IMR-90 (cell line): Measurements from ENCODE around the gene GRIK3. TPM values are rescaled to one million over a fixed set of nuclear protein-coding genes. Genes with fewer than 3 reads are reported as not detected.

Experiments
- ATAC-seq: fragments of 200-7000 bp; cut with Tn5 transposase; 2 replicates; pipeline ENCODE4 v1.9.1; 2020; ENCODE audit warnings: low read depth, mild to moderate bottlenecking, moderate library complexity
- BruUV-seq: library from RNA; stranded (reverse); fragments of 400-500 nt; replicated peaks from 2 replicates; lab custom pipeline; 2021; lab: Mats Ljungman, UMichigan
- CTCF ChIA-PET: fragments of 300-600 bp; formaldehyde crosslinking; extraction: SDS; loops from one replicate; lab custom pipeline; 2021; ENCODE audit warnings: antibody characterized with exemption; lab: Yijun Ruan, JAX
- POLR2A ChIA-PET: fragments of 300-600 bp; sonication (Branson Sonifier 250); formaldehyde crosslinking; loops from one replicate; lab custom pipeline; 2022; ENCODE audit warnings: antibody characterized with exemption; ENCODE audit not compliant: unreplicated experiment; lab: Charles Lee
- DNase-seq: peaks from one replicate; pipeline ENCODE4 v3.0.0; 2013
- H2AFZ ChIP-seq: replicated peaks from 2 replicates; pipeline ENCODE3; 2013; ENCODE audit warnings: low read length, mild to moderate bottlenecking; ENCODE audit not compliant: poor library complexity
- H2AK5ac ChIP-seq: 2 replicates; pipeline ENCODE4 v1.6.1; 2013; ENCODE audit warnings: low read depth, low read length, inconsistent platforms
- H2AK9ac ChIP-seq: replicated peaks from 2 replicates; pipeline ENCODE3; 2013; ENCODE audit warnings: mild to moderate bottlenecking, low read depth, low read length, moderate library complexity; ENCODE audit not compliant: poor library complexity
- H2BK120ac ChIP-seq: 2 replicates; pipeline ENCODE4 v1.6.1; 2013; ENCODE audit warnings: low read depth, low read length, inconsistent platforms
- H2BK15ac ChIP-seq: 3 replicates; pipeline ENCODE4 v1.6.1; 2013; ENCODE audit warnings: low read depth, low read length, inconsistent platforms
- H2BK20ac ChIP-seq: 2 replicates; pipeline ENCODE4 v1.6.1; 2013; ENCODE audit warnings: low read depth, mild to moderate bottlenecking, inconsistent platforms, low read length, moderate library complexity
- H2BK5ac ChIP-seq: 2 replicates; pipeline ENCODE4 v1.6.1; 2013; ENCODE audit warnings: mild to moderate bottlenecking, low read depth, low read length, inconsistent platforms; ENCODE audit not compliant: poor library complexity, severe bottlenecking
- H3K14ac ChIP-seq: replicated peaks from 2 replicates; pipeline ENCODE4 v1.6.1; 2013; ENCODE audit warnings: low read depth, low read length, inconsistent platforms
- H3K18ac ChIP-seq: 2 replicates; pipeline ENCODE4 v1.6.1; 2013; ENCODE audit warnings: low read depth, low read length, control low read depth
- H3K23ac ChIP-seq: 2 replicates; pipeline ENCODE4 v1.6.1; 2013; ENCODE audit warnings: low read depth, low read length, inconsistent platforms
- H3K27ac ChIP-seq: 2 replicates; pipeline ENCODE4 v1.5.1; 2013; ENCODE audit warnings: mild to moderate bottlenecking, control low read depth, low read length; ENCODE audit not compliant: insufficient read depth
- H3K27me3 ChIP-seq: 2 replicates; pipeline ENCODE4 v1.6.1; 2013; ENCODE audit warnings: low read length; ENCODE audit not compliant: control insufficient read depth, insufficient read depth
- H3K36me3 ChIP-seq: 2 replicates; pipeline ENCODE4 v1.6.1; 2013; ENCODE audit warnings: low read length, mixed read lengths; ENCODE audit not compliant: control insufficient read depth, insufficient read depth
- H3K4ac ChIP-seq: 2 replicates; pipeline ENCODE4 v1.6.1; 2013; ENCODE audit warnings: low read depth, low read length, inconsistent platforms
- H3K4me1 ChIP-seq: 2 replicates; pipeline ENCODE4 v1.6.1; 2013; ENCODE audit warnings: low read length, mixed read lengths; ENCODE audit not compliant: control insufficient read depth, insufficient read depth
- H3K4me2 ChIP-seq: 2 replicates; pipeline ENCODE4 v1.6.1; 2013; ENCODE audit warnings: low read depth, mild to moderate bottlenecking, control low read depth, low read length, moderate library complexity
- H3K4me3 ChIP-seq: 2 replicates; pipeline ENCODE4 v1.5.1; 2013; ENCODE audit warnings: low read depth, mild to moderate bottlenecking, control low read depth, low read length, moderate library complexity; ENCODE audit not compliant: insufficient read depth
- H3K56ac ChIP-seq: 2 replicates; pipeline ENCODE4 v1.6.1; 2013; ENCODE audit warnings: low read length, inconsistent platforms; ENCODE audit not compliant: insufficient read depth; ENCODE audit errors: extremely low read depth
- H3K79me1 ChIP-seq, 2 experiments: 2 replicates each; pipeline ENCODE4 v1.6.1; 2013; ENCODE audit warnings: low read length in 2 of 2, inconsistent platforms in 1 of 2, low read depth in 1 of 2
- H3K9ac ChIP-seq: 2 replicates; pipeline ENCODE4 v1.6.1; 2013; ENCODE audit warnings: low read depth, low read length, control low read depth
- H3K9me1 ChIP-seq: 2 replicates; pipeline ENCODE4 v1.6.1; 2013; ENCODE audit warnings: low read length, inconsistent platforms; ENCODE audit not compliant: insufficient read depth
- H3K9me3 ChIP-seq: 2 replicates; pipeline ENCODE4 v1.6.1; 2013; ENCODE audit warnings: low read length; ENCODE audit not compliant: control insufficient read depth, insufficient read depth
- H4K20me1 ChIP-seq: 2 replicates; pipeline ENCODE4 v1.6.1; 2013; ENCODE audit warnings: low read length, inconsistent platforms; ENCODE audit not compliant: insufficient read depth
- H4K5ac ChIP-seq: 2 replicates; pipeline ENCODE4 v1.6.1; 2013; ENCODE audit warnings: mild to moderate bottlenecking, low read depth, low read length, control low read depth
- H4K8ac ChIP-seq, 2 experiments: 2 replicates each; pipeline ENCODE4 v1.6.1; 2013; ENCODE audit warnings: low read depth in 2 of 2, low read length in 2 of 2, control low read depth in 1 of 2, inconsistent platforms in 1 of 2
- H4K91ac ChIP-seq: 2 replicates; pipeline ENCODE4 v1.6.1; 2013; ENCODE audit warnings: low read depth, low read length, inconsistent platforms; ENCODE audit not compliant: insufficient read depth
- BHLHE40 ChIP-seq: fragments of 150-350 bp; IDR thresholded peaks from 2 replicates; pipeline ENCODE4 v1.6.1; 2016; ENCODE audit warnings: mild to moderate bottlenecking, low read depth, low read length
- CEBPB ChIP-seq: IDR thresholded peaks from 2 replicates; pipeline ENCODE4 v1.6.1; 2012; ENCODE audit warnings: low read depth, low read length, improper control_type of control experiment
- CHD1 ChIP-seq: IDR thresholded peaks from 2 replicates; pipeline ENCODE4 v1.6.1; 2012; ENCODE audit warnings: low read depth, low read length, improper control_type of control experiment
- ELK1 ChIP-seq: fragments of 150-350 bp; IDR thresholded peaks from 2 replicates; pipeline ENCODE4 v1.6.1; 2016; ENCODE audit warnings: low read depth, mild to moderate bottlenecking, low read length, moderate library complexity, borderline replicate concordance
- FOS ChIP-seq: fragments of 150-350 bp; IDR thresholded peaks from 2 replicates; pipeline ENCODE4 v1.6.1; 2016; ENCODE audit warnings: low read depth, low read length
- MAFK ChIP-seq: IDR thresholded peaks from 2 replicates; pipeline ENCODE4 v1.6.1; 2012; ENCODE audit warnings: low read depth, low read length, improper control_type of control experiment
- MAZ ChIP-seq: IDR thresholded peaks from 2 replicates; pipeline ENCODE4 v1.6.1; 2012; ENCODE audit warnings: low read depth, mild to moderate bottlenecking, low read length, improper control_type of control experiment, moderate library complexity, borderline replicate concordance
- MXI1 ChIP-seq: IDR thresholded peaks from 2 replicates; pipeline ENCODE4 v1.6.1; 2012; ENCODE audit warnings: low read depth, mild to moderate bottlenecking, low read length, moderate library complexity, borderline replicate concordance
- NFE2L2 ChIP-seq: fragments of 150-350 bp; IDR thresholded peaks from 2 replicates; pipeline ENCODE4 v1.6.1; 2016; ENCODE audit warnings: low read depth, mild to moderate bottlenecking, low read length
- POLR2A ChIP-seq: IDR thresholded peaks from 2 replicates; pipeline ENCODE4 v1.6.1; 2012; ENCODE audit warnings: mild to moderate bottlenecking, low read depth, low read length
- RAD21 ChIP-seq: IDR thresholded peaks from 2 replicates; pipeline ENCODE4 v1.6.1; 2012; ENCODE audit warnings: low read length, improper control_type of control experiment
- RCOR1 ChIP-seq: IDR thresholded peaks from 2 replicates; pipeline ENCODE4 v1.6.1; 2012; ENCODE audit warnings: mild to moderate bottlenecking, low read length, improper control_type of control experiment; ENCODE audit not compliant: insufficient replicate concordance
- RFX5 ChIP-seq: IDR thresholded peaks from 2 replicates; pipeline ENCODE4 v1.8.0; 2012; ENCODE audit warnings: low read depth, mild to moderate bottlenecking, low read length, moderate library complexity
- SMC3 ChIP-seq: fragments of 150-350 bp; IDR thresholded peaks from 2 replicates; pipeline ENCODE4 v1.6.1; 2016; ENCODE audit warnings: low read depth, mild to moderate bottlenecking, antibody characterized with exemption, low read length, moderate library complexity
- USF2 ChIP-seq: fragments of 150-350 bp; IDR thresholded peaks from 2 replicates; pipeline ENCODE4 v1.6.1; 2017; ENCODE audit warnings: mild to moderate bottlenecking, antibody characterized with exemption, low read length, low read depth
- WGBS, 2 experiments: methylation state at CpG; one replicate each; pipeline versions ENCODE4 v1.1.5 to v1.1.7; 2013; ENCODE audit warnings: missing lambda C conversion rate in 2 of 2; ENCODE audit not compliant: insufficient read length in 1 of 2; ENCODE audit errors: extremely low coverage in 2 of 2; 5-methylcytosine and 5-hydroxymethylcytosine counted together
- dilution Hi-C: fragments of 300-500 bp; cut with HindIII; formaldehyde crosslinking; loops from one replicate; pipeline ENCODE4 v1.14.3; 2018; ENCODE audit warnings: low sequenced_read_pairs; ENCODE audit not compliant: unreplicated experiment
- in situ Hi-C: fragments of 300-500 bp; cut with MboI; formaldehyde crosslinking; loops from 3 replicates; pipeline ENCODE4 v1.14.3; 2019; ENCODE audit warnings: low sequenced_read_pairs, inconsistent platforms, mixed read lengths
- intact Hi-C: fragments of 100-400 bp; cut with micrococcal nuclease; formaldehyde crosslinking; loops from 2 replicates; pipeline ENCODE4 v1.10.0; 2022
- polyA plus RNA-seq, 3 experiments: library from polyadenylated mRNA; depleted of rRNA; stranded (reverse); fragments of >200 nt; gene quantifications; 2 replicates each; pipeline ENCODE4 v1.2.3, GENCODE V29; 2012; ENCODE audit warnings: low replicate concordance in 1 of 3
- total RNA-seq: library from RNA; depleted of rRNA; stranded (reverse); fragments of >200 nt; gene quantifications from 2 replicates; pipeline ENCODE4 v1.2.3, GENCODE V29; 2012

GRIK3 gene
- total and polyA plus RNA-seq, 2 of the 4 experiments (the other 2 are of a cell fraction), result not detected

GRCh38 chr1:36889478-36890226 lies 144.7 kb downstream of the GRIK3 start:
- dilution Hi-C loops, result no loop called here
- ATAC-seq, result no peak
- H3K27me3 ChIP-seq, result no peaks in the 10 kb centered on the region
- H3K14ac ChIP-seq, result no peak overlapping the region
- H2BK120ac ChIP-seq, result no peak overlapping the region
- no peak for DNase-seq
- no peak overlapping the region for H2BK5ac ChIP-seq
- H4K5ac ChIP-seq, result no peak overlapping the region
- H3K18ac ChIP-seq, result no peak overlapping the region
- no peaks in the 10 kb centered on the region for H3K4me1 ChIP-seq
- H2BK20ac ChIP-seq, result no peak overlapping the region
- intact Hi-C loops, result no loop called here
- no peak overlapping the region for H3K4ac ChIP-seq
- no peak overlapping the region for H4K91ac ChIP-seq
- no peak overlapping the region for H2BK15ac ChIP-seq
- no peaks in the 10 kb centered on the region for H3K79me1 ChIP-seq
- CTCF ChIA-PET, result no interaction called here
- H3K4me3 ChIP-seq, result no peak overlapping the region
- no peak overlapping the region for H3K23ac ChIP-seq
- no TSS peak for BruUV-seq
- H4K8ac ChIP-seq, result no peak overlapping the region
- WGBS, 2 experiments, result 19% methylated on average over 3 of the region's 7 CpGs; no CpG with 5 or more reads in 1 of the 2 experiments
- POLR2A ChIA-PET, result no interaction called here
- no peaks in the 10 kb centered on the region for H4K20me1 ChIP-seq
- no peak overlapping the region for H2AK9ac ChIP-seq
- H3K4me2 ChIP-seq, result no peak overlapping the region
- no peak overlapping the region for H3K9ac ChIP-seq
- in situ Hi-C loops, result no loop called here
- H3K9me3 ChIP-seq, result no peaks in the 10 kb centered on the region
- TF ChIP-seq RCOR1 (no peak), CHD1 (no peak), FOS (no peak), MXI1 (no peak), MAZ (no peak), MAFK (no peak), POLR2A (no peak), CEBPB (no peak), NFE2L2 (no peak), BHLHE40 (no peak), SMC3 (no peak), RAD21 (no peak), USF2 (no peak), RFX5 (no peak), ELK1 (no peak)
- no peak overlapping the region for H3K56ac ChIP-seq
- H3K9me1 ChIP-seq, result no peaks in the 10 kb centered on the region
- no peak overlapping the region for H2AFZ ChIP-seq
- no peaks in the 10 kb centered on the region for H3K36me3 ChIP-seq
- H3K27ac ChIP-seq, result no peak overlapping the region
- H2AK5ac ChIP-seq, result no peak overlapping the region
